Stimulated activated CD4-positive, alpha-beta T cell treated with anti-CD3 and anti-CD28 coated beads, Interleukin-12 subunit alpha, Interleukin-12 subunit beta, amount 100 ng/mL, for 48 hours (primary cell): ENCODE data around the gene GPR150.
"Not testable (repeated sequence)": the region's sequence is repeated elsewhere in the genome, so short reads cannot be mapped to it uniquely, and the experiment has no call there.

Source experiments
- DNase-seq, 3 donors: peaks; one replicate each; pipeline ENCODE4 v3.0.0-alpha.2; 2020; ENCODE audit warnings: low read depth in 2 of 3, low spot score in 1 of 3

Gene GPR150

GRCh38 chr5:95623706-95624105 is 3.8 kb downstream of the GPR150 start:
- no peak for DNase-seq

GRCh38 chr5:95624368-95624767 is 4.5 kb downstream of the GPR150 start:
- no peak for DNase-seq

DNA sequence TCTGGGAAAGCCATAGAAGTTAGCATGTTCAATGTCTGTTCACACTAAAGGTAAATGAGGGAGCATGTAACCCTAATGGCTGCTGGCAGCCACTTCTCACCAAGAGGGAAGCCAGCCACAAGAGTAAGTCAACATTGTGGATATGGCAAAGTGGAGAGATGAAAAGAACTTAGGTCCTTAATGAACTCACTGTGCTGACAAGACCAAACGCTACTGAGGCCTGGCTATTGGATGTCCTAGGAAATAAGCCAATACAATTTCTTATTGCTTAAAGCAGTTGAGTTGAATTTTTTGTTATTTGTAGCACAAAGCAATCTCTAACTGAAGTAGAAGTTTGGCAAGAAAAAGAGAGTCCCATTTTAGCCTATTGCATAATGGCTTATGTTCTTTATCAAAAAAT is 6.8 kb downstream of the GPR150 start:
- no peak for DNase-seq

GRCh38 chr5:95627971-95628810 is 8.3 kb downstream of the GPR150 start:
- no peak for DNase-seq

DNA sequence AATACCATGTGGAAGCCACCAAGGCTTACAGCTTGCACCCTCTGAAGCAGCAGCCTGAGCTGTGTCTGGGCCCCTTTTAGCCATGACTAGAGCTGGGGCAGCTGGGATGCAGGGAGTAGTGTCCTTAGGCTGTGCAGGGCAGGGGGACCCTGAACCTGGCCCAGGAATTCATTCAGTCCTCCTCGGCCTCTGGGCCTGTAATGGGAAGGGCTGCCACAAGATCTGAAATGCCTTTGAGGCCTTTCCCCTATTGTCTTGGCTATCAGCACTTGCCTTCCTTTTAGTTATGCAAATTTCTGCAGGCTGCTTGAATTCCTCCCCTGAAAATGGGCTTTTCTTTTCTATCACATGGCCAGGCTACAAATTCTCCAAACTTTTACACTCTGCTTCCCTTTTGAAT is 9.0 kb downstream of the GPR150 start:
- no peak for DNase-seq

GRCh38 chr5:95630394-95630917 is 10.6 kb downstream of the GPR150 start:
- DNase-seq = no peak

GRCh38 chr5:95631255-95631958 is 11.5 kb downstream of the GPR150 start:
- DNase-seq = no peak

GRCh38 chr5:95631991-95632675 is 12.2 kb downstream of the GPR150 start:
- peak; percentile 45 to 71 (median 69) for DNase-seq

DNA sequence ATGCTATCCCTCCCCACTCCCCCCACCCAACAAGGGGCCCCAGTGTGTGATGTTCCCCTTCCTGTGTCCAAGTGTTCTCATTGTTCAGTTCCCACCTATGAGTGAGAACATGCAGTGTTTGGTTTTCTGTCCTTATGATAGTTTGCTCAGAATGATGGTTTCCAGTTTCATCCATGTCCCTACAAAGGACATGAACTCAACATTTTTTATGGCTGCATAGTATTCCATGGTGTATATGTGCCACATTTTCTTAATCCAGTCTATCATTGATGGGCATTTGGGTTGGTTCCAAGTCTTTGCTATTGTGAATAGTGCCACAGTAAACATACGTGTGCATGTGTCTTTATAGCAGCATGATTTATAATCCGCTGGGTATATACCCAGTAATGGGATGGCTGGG is 13.1 kb downstream of the GPR150 start:
- DNase-seq = not testable (repeated sequence)

GRCh38 chr5:95633671-95634070 is 13.8 kb downstream of the GPR150 start:
- DNase-seq = no peak

DNA sequence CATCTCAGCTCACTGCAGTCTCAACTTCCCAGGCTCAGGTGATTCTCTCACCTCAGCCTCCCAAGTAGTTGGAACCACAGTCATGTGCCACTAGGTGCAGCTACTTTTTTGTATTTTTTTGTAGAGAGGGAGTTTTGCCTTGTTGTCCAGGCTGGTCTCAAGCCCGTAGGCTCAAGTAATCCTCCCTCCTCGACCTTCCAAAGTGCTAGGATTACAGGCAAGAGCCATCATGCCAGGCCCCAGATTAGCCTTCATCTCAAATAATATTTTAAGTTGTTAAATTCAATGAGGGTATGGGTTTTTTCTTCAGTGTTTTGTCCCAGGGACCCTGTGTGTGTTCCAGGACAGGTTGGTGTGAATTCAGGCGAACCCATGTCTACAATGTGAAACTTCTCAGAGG is 14.2 kb downstream of the GPR150 start:
- DNase-seq = no peak

GRCh38 chr5:95638632-95639031 is 18.7 kb downstream of the GPR150 start:
- no peak for DNase-seq

- DNase-seq = no peak
These were observed 21.9 kb downstream of the GPR150 start for GRCh38 chr5:95641741-95642220.

- no peak for DNase-seq
These were observed 23.3 kb downstream of the GPR150 start for GRCh38 chr5:95643152-95643551.

- DNase-seq = peak in 1 of 3 donors; percentile 45
These were observed 24.6 kb downstream of the GPR150 start for GRCh38 chr5:95644351-95645042.

DNA sequence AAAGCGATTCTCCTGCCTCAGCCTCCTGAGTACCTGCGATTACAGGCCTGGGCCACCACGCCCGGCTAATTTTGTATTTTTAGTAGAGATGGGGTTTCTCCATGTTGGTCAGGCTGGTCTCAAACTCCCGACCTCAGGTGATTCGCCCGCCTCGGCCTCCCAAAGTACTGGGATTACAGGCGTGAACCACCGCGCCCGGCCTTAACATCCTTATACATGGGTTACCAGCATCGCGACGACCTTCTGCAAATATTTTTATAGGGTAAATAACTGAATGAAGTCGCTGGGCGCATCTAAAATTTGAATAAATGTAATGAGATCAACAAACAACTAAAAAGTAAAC is 26.3 kb downstream of the GPR150 start:
- not testable (repeated sequence) for DNase-seq

DNA sequence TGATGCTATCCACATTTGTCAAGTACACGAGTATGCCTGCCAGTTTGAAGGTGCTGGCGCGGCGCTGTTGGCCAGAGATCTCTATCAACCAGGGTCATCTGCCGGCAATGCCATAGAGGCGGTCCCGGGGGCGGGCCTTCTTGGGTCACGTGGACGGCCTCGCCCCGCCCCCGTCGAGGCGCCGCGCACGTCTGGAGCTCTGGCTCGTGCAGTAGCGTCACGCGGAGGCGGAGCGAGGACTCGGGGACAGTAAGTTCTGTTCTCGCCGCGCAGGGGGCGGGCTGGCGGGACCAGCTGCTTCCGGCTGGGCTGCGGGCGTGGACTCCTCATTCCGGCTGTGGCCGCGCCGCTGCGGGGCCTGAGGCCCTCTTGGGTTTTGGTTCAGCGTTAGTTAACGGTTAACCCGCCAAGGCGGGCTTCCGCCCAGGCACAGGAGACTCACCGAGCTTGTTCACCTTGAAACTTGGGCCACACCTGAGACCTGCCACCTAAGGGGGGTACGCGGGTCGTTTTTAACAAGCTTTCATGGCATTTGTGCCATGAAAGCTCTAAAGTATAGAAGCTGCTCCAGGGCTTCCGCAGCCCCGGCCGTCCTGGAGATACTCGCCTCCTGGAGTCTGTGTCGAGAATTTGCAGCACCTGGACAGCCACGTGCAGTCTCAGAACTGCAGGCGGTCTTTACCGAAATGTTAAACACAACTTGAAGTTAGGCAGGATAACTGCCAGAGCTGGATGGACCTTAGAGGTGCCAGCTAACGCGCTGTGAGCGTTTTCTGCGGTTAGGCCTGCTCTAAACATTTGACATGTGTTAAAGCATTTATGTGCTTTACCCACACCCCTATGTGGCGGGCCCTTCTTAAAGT is 26.9 kb downstream of the GPR150 start, which contains the start of gene RFESD:
Gene RFESD, plus strand, starts transcription at position 209 of the 863 bp plus-strand sequence. CDS start 5,495 bp downstream, outside the sequence.
- DNase-seq = peak; percentile 90 to 94 (median 91)

GRCh38 chr5:95647886-95648860 is 28.3 kb downstream of the GPR150 start:
- no peak for DNase-seq

GRCh38 chr5:95649274-95649673 is 29.4 kb downstream of the GPR150 start:
- DNase-seq = no peak
